HEK293 (cell line): ENCODE measurements around the gene SSTR4.

Experiments
- AEBP2 ChIP-seq: fragments of 450-650 bp; formaldehyde crosslinking; IDR thresholded peaks from 2 replicates; pipeline ENCODE4 v1.5.1; 2016; ENCODE audit warnings: missing biosample characterization, missing genetic modification characterization, borderline replicate concordance
- PRDM2 ChIP-seq: fragments of 450-650 bp; formaldehyde crosslinking; IDR thresholded peaks from 2 replicates; pipeline ENCODE4 v1.5.1; 2016; ENCODE audit warnings: missing biosample characterization, missing genetic modification characterization, borderline replicate concordance
- SP2 ChIP-seq: fragments of 450-650 bp; formaldehyde crosslinking; IDR thresholded peaks from 2 replicates; pipeline ENCODE4 v1.5.1; 2016; ENCODE audit warnings: missing biosample characterization, missing genetic modification characterization
- TCF7L2 ChIP-seq: IDR thresholded peaks from 2 replicates; pipeline ENCODE4 v1.6.1; 2011; ENCODE audit warnings: low read depth, mild to moderate bottlenecking, inconsistent platforms, low read length, moderate library complexity, borderline replicate concordance
- YY1 ChIP-seq: fragments of 450-650 bp; formaldehyde crosslinking; IDR thresholded peaks from 2 replicates; pipeline ENCODE4 v1.5.1; 2018; ENCODE audit warnings: missing biosample characterization, missing genetic modification characterization
- ZBTB17 ChIP-seq: fragments of 450-650 bp; formaldehyde crosslinking; IDR thresholded peaks from 2 replicates; pipeline ENCODE4 v1.5.1; 2016; ENCODE audit warnings: missing biosample characterization, missing genetic modification characterization
- ZNF280D ChIP-seq: fragments of 450-650 bp; formaldehyde crosslinking; IDR thresholded peaks from 2 replicates; pipeline ENCODE4 v1.5.1; 2016; ENCODE audit warnings: missing biosample characterization, missing genetic modification characterization
- ZNF600 ChIP-seq: fragments of 450-650 bp; formaldehyde crosslinking; IDR thresholded peaks from 2 replicates; pipeline ENCODE4 v1.5.1; 2016; ENCODE audit warnings: missing biosample characterization, missing genetic modification characterization
- TF ChIP-seq, protein P1 (sequence below): fragments of 450-650 bp; formaldehyde crosslinking; IDR thresholded peaks from 2 replicates; pipeline ENCODE4 v1.5.1; 2016; ENCODE audit warnings: missing biosample characterization, missing genetic modification characterization
- TF ChIP-seq, protein P2 (sequence below): sonication (generic); formaldehyde crosslinking; IDR thresholded peaks from 2 replicates; pipeline ENCODE4 v1.8.1; 2022; ENCODE audit warnings: mild to moderate bottlenecking, moderate library complexity, missing genetic modification reagents
- TF ChIP-seq, protein P3 (sequence below): fragments of 450-650 bp; formaldehyde crosslinking; IDR thresholded peaks from 2 replicates; pipeline ENCODE4 v1.5.1; 2016; ENCODE audit warnings: missing biosample characterization, missing genetic modification characterization
- TF ChIP-seq, protein P4 (sequence below): fragments of 450-650 bp; formaldehyde crosslinking; IDR thresholded peaks from 2 replicates; pipeline ENCODE4 v1.5.1; 2016; ENCODE audit warnings: missing biosample characterization, missing genetic modification characterization

DNA sequence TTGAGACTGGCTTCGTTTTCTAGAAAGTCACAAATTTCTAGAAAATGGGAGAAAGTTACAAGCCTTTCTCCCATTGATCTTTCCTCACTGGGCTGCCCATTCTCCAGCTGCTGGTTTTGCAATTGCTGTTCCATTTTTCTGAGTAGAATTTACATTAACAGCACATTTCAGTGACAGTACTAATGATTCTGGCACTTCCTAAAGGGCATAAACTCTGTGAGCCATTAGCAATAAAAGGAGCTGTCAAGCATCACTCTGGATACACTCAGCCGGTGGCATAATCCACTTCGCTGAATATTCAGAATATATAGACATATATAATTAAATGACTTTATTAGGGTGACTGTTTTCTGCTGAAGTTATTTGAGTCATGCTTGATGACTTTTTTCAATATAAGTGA, 6.7 kb upstream of the SSTR4 start:
- TF ChIP-seq, protein P1, sequence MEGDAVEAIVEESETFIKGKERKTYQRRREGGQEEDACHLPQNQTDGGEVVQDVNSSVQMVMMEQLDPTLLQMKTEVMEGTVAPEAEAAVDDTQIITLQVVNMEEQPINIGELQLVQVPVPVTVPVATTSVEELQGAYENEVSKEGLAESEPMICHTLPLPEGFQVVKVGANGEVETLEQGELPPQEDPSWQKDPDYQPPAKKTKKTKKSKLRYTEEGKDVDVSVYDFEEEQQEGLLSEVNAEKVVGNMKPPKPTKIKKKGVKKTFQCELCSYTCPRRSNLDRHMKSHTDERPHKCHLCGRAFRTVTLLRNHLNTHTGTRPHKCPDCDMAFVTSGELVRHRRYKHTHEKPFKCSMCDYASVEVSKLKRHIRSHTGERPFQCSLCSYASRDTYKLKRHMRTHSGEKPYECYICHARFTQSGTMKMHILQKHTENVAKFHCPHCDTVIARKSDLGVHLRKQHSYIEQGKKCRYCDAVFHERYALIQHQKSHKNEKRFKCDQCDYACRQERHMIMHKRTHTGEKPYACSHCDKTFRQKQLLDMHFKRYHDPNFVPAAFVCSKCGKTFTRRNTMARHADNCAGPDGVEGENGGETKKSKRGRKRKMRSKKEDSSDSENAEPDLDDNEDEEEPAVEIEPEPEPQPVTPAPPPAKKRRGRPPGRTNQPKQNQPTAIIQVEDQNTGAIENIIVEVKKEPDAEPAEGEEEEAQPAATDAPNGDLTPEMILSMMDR (tag by site-specific recombination): no peak
- TF ChIP-seq ZNF600 (tag by site-specific recombination) (no peak), ZNF280D (tag by site-specific recombination) (no peak), AEBP2 (tag by site-specific recombination) (no peak), YY1 (tag by site-specific recombination) (no peak), ZBTB17 (no peak), TCF7L2 (no peak), SP2 (tag by site-specific recombination) (no peak), PRDM2 (no peak)
- TF ChIP-seq, protein P2, sequence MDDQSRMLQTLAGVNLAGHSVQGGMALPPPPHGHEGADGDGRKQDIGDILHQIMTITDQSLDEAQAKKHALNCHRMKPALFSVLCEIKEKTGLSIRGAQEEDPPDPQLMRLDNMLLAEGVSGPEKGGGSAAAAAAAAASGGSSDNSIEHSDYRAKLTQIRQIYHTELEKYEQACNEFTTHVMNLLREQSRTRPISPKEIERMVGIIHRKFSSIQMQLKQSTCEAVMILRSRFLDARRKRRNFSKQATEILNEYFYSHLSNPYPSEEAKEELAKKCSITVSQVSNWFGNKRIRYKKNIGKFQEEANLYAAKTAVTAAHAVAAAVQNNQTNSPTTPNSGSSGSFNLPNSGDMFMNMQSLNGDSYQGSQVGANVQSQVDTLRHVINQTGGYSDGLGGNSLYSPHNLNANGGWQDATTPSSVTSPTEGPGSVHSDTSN: no peak
- TF ChIP-seq, protein P3, sequence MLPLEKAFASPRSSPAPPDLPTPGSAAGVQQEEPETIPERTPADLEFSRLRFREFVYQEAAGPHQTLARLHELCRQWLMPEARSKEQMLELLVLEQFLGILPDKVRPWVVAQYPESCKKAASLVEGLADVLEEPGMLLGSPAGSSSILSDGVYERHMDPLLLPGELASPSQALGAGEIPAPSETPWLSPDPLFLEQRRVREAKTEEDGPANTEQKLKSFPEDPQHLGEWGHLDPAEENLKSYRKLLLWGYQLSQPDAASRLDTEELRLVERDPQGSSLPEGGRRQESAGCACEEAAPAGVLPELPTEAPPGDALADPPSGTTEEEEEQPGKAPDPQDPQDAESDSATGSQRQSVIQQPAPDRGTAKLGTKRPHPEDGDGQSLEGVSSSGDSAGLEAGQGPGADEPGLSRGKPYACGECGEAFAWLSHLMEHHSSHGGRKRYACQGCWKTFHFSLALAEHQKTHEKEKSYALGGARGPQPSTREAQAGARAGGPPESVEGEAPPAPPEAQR (tag by site-specific recombination): no peak
- TF ChIP-seq, protein P4, sequence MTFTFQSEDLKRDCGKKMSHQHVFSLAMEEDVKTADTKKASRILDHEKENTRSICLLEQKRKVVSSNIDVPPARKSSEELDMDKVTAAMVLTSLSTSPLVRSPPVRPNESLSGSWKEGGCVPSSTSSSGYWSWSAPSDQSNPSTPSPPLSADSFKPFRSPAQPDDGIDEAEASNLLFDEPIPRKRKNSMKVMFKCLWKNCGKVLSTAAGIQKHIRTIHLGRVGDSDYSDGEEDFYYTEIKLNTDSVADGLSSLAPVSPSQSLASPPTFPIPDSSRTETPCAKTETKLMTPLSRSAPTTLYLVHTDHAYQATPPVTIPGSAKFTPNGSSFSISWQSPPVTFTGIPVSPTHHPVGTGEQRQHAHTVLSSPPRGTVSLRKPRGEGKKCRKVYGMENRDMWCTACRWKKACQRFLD (tag by site-specific recombination): no peak
